Hematopoietic multipotent progenitor cell treated with erythropoietin and hydrocortisone succinate and interleukin-3 and kit ligand, for 4 days (in vitro differentiated cells): Measurements from ENCODE around the gene NRF1.
"Not testable (repeated sequence)": the region's sequence is repeated elsewhere in the genome, so short reads cannot be mapped to it uniquely, and the experiment has no call there.

ENCODE experiments used
- DNase-seq: peaks from one replicate; pipeline ENCODE4 v3.0.0-alpha.2; 2015

The NRF1 gene

GRCh38 chr7:129611246-129612111 lies at the start of gene NRF1:
NRF1 (plus strand) TSS chr7:129611720; CDS start chr7:129657352, 45,632 bp downstream.
- peak; percentile 95 for DNase-seq

- peak; percentile 42 for DNase-seq
Measured at GRCh38 chr7:129566323-129566722, 45.2 kb upstream of the NRF1 start.

GRCh38 chr7:129567377-129567776 lies 44.1 kb upstream of the NRF1 start:
- DNase-seq, result no peak

GRCh38 chr7:129568240-129568639 lies 43.3 kb upstream of the NRF1 start:
- DNase-seq, result no peak

- no peak for DNase-seq
Measured at GRCh38 chr7:129569326-129569725, 42.2 kb upstream of the NRF1 start.

- peak; percentile 25 for DNase-seq
Measured at GRCh38 chr7:129569811-129570215, 41.7 kb upstream of the NRF1 start.

- DNase-seq, result no peak
Measured at GRCh38 chr7:129571201-129571600, 40.3 kb upstream of the NRF1 start.

- DNase-seq, result no peak
Measured at GRCh38 chr7:129572205-129572604, 39.3 kb upstream of the NRF1 start.

GRCh38 chr7:129574487-129574886 lies 37.0 kb upstream of the NRF1 start:
- DNase-seq, result no peak

- DNase-seq, result no peak
Measured at GRCh38 chr7:129575699-129576098, 35.8 kb upstream of the NRF1 start.

- no peak for DNase-seq
Measured at GRCh38 chr7:129576138-129576537, 35.4 kb upstream of the NRF1 start.

GRCh38 chr7:129578829-129579228 lies 32.7 kb upstream of the NRF1 start:
- no peak for DNase-seq

- not testable (repeated sequence) for DNase-seq
Measured at GRCh38 chr7:129586179-129586578, 25.3 kb upstream of the NRF1 start.

- DNase-seq, result no peak
Measured at GRCh38 chr7:129588268-129588667, 23.3 kb upstream of the NRF1 start.

- no peak for DNase-seq
Measured at GRCh38 chr7:129591868-129592267, 19.7 kb upstream of the NRF1 start.

- DNase-seq, result not testable (repeated sequence)
Measured at GRCh38 chr7:129596386-129596785, 15.1 kb upstream of the NRF1 start.

GRCh38 chr7:129597672-129598071 lies 13.8 kb upstream of the NRF1 start:
- no peak for DNase-seq

- no peak for DNase-seq
Measured at GRCh38 chr7:129599174-129599573, 12.3 kb upstream of the NRF1 start.

GRCh38 chr7:129603594-129603993 lies 7.9 kb upstream of the NRF1 start:
- not testable (repeated sequence) for DNase-seq

- DNase-seq, result not testable (repeated sequence)
Measured at GRCh38 chr7:129604021-129604420, 7.5 kb upstream of the NRF1 start.

GRCh38 chr7:129604713-129605437 lies 6.6 kb upstream of the NRF1 start:
- DNase-seq, result no peak

- no peak for DNase-seq
Measured at GRCh38 chr7:129605960-129606614, 5.4 kb upstream of the NRF1 start.

- DNase-seq, result peak; percentile 74
Measured at GRCh38 chr7:129606803-129607202, 4.7 kb upstream of the NRF1 start.
